HG02623 (cell line): ENCODE results near the gene LTF.
"Not testable (repeated sequence)": the region's sequence is repeated elsewhere in the genome, so short reads cannot be mapped to it uniquely, and the experiment has no call there.

ENCODE experiments used
- ATAC-seq: cut with Tn5 transposase; IDR thresholded peaks from one replicate; pipeline ENCODE4 v1.9.1; 2021; ENCODE audit warnings: moderate library complexity; ENCODE audit not compliant: unreplicated experiment

The LTF gene

DNA sequence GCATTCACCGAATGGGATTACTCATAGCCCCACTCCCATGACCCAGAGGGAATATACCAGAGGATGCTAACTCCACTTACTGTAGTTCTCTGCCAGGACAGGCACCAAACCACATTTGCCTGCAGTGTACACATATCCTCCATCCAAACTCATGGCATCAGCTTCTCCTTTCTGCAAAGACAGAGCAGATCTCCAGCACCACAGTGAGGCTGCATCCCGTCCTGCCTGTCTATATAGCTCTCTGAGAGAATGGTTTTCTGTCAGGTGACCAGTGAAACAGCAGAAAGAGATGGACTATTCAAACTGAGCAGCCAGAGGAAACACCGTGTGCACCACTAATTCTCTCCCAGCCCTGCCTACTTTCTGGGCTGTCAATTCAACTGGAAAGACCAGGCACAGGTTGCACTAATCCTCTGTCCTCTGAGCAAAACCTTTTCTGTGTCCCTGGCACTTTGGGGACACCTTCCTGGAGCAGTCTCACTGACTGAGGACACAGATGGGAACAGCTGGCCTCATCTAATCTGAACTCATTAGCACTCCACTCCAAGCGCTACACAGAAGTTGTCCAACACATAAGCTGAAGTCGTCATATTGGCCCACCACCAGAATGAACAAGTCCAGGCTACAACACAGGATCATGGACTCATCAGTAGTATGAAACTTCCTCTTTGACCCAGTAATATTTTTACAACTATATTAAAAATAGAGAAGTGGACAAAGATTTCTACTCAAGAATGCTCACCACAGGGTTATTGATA lies 17.3 kb downstream of the LTF start:
- no peak for ATAC-seq

DNA sequence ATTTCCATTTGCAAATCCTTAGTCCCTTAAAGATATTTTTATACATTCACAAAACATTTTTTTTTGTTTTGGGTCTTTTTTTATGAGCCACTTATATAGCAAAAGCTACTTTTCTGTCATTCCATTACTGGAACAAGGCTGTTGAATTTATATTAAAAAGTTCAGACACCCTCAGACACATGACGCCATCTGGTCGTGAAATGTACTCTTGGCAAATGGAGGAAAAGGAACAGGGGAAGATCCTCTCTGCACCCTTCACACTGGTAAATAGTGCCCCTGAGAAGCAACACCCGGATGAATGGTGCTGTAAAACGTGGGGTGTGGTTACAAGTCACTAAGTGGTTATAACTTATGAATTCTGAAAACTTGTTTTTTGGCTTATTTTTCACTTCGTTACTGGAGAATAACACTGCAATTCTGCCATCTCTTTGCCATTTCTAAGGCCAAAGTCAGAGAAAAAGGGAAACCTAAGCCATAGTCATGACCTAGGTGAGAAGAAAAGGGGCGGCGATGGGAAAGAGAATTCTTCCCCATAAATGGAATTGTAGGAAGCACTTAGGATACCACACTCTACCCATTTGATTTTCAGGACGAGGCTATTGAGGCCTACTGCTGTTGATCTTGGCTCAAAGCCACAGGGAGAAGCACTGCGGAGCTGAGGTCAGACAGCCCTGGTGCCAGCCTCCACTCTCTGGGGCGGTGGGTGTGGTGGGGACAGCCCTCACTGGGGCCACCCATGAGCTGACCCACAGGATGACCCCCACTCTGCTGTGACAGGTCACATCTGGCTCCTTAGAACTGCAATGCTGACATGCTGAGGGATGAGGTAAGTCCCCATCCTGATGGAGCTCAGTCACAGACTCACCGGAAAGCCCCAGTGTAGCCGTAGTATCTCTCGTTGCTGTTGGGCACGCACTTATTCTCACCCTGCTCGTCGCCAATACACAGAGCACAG lies 21.9 kb downstream of the LTF start:
- ATAC-seq = no peak

GRCh38 chr3:46440531-46441294 lies 24.0 kb downstream of the LTF start:
- ATAC-seq = no peak

GRCh38 chr3:46438831-46439230 lies 25.9 kb downstream of the LTF start:
- no peak for ATAC-seq

DNA sequence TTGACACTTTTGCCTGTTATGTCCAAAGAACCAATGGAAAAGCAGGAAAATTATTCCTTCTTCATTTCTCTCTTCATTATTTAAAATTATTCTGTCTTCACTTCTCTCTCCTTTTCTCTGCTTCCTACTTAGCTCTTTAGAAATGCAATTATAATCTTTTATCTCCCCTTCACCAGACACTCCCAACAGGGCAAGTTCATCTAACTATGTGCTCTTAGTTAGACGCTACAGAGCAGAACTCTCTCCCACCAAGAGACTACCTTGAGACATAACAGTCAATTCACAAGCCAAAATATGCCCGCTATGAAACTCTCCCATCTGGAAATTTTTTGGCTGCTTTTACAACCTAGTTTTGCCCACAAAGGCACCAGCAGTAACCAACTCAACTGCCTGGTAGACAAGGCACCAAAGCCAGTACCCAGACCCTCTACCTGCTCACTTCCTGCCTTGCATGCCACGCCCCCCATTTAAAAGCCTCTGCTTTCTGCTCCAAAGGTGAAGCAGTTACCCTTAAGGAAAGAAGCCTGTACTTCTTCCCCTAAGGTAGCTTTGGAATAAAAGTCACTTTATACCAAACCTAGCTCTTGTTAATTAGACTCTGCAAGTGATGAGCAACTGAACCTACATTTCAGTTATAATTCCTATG lies 29.5 kb downstream of the LTF start:
- no peak for ATAC-seq

GRCh38 chr3:46433841-46434240 lies 30.9 kb downstream of the LTF start:
- ATAC-seq = no peak

DNA sequence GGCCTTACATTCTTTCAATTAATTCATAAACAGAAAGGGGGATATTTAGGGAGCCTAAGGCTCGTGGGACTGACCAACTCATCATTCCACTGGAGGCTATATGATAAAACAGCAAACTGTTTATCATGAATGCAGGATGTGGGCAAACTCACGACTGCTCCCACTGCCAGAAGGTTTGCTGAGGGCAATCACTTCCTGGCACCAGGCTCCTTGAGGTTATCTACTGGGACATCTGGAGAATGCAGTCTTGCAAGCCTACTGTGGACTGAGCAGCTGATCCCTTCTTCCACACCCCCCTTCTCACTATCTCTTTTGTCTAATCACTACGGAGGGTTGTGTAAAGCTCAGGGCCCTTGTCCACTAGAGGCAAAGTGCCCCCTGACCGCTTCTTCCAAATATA lies 31.6 kb downstream of the LTF start:
- ATAC-seq = not testable (repeated sequence)

DNA sequence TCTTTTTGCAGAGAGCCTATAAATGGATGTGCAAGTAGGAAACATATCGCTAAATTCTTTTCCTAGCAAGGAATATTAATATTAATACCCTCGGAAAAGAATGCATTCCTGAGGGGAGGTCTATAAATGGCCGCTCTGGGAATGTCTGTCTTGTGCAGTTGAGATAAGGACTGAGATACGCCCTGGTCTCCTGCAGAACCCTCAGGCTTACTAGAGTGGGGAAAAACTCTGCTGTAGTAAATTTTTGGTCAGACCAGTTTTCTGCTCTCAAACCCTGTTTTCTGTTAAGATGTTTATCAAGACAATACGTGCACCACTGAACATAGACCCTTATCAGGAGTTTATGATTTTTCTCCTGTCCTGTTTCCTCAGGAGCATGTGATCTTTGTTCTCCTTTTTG lies 32.8 kb downstream of the LTF start:
- ATAC-seq = not testable (repeated sequence)

DNA sequence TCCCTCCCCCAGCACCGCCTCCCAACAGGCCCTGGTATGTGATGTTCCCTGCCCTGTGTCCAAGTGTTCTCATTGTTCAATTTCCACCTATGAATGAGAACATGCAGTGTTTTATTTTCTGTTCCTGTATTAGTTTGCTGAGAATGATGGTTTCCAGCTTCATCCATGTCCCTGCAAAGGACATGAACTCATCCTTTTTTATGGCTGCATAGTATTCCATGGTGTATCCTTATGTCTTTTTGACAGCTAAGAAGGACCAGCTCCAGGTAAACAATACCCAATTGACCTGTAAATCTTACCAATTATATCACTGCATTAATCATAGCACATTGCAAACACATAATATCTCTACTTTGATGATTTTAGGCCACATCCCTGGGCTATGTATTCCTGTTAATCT lies 33.8 kb downstream of the LTF start:
- ATAC-seq = not testable (repeated sequence)

GRCh38 chr3:46429671-46430070 lies 35.0 kb downstream of the LTF start:
- no peak for ATAC-seq

DNA sequence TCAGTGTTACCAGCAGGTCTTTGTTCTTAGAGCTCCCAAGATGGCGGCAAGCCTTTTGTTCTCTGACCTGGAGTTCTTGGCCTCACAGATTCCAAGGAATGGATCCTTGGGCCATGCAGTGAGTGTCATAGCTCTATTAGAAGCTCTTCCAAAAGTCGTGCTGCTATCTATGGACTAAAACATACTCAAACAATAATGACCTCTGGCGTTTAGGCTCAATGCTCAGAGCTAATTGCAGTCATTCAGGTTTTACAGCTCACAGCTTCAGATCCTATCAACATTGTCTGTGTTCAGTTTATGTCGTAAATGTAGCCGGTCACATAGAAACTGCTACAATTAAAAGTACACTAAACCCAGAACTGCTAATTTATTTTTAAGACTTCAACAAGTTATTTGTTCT lies 35.5 kb downstream of the LTF start:
- ATAC-seq = no peak

- no peak for ATAC-seq
These were observed 36.5 kb downstream of the LTF start for GRCh38 chr3:46427916-46428833.

- ATAC-seq = not testable (repeated sequence)
These were observed 37.3 kb downstream of the LTF start for GRCh38 chr3:46427404-46427803.

- ATAC-seq = not testable (repeated sequence)
These were observed 38.2 kb downstream of the LTF start for GRCh38 chr3:46426476-46426875.

DNA sequence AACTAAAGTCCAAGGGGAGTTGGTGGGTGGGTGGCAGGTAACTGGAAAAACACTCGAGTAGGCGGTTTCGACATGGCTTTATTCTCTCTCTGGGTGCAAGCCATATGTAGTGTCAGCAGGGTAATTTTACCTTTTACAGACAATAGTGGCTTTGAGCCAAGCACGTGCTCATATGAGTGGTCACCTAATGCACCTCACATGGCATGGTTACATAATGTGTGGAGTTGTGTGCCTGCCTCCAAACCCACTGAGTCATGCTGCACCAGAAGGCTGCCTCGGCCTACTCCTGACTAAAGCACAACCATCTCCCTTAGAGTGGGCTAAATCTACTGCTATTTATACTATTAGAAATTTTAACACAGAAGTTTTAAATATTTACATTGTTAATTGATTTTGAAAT lies 41.1 kb downstream of the LTF start:
- ATAC-seq = no peak

DNA sequence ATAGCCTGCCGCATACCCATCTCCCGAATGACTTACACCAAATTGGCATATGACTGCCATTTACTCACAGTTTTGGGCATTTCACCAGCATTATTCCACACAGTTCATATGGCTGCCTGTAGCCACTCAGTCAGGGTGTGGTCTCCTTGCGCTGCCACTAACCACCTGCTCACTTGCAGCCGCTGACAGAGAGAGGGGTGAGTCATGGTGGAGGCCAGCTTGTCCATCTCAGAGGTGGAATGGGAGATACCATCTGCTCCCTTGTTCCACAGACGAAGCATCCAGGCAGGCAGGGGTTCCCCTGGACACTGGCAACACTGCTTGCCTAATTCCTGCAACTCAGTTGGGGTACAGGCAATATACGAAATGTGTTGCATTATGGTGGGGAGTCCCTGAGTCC lies 42.1 kb downstream of the LTF start:
- ATAC-seq = no peak

GRCh38 chr3:46420931-46421330 lies 43.8 kb downstream of the LTF start:
- no peak for ATAC-seq

DNA sequence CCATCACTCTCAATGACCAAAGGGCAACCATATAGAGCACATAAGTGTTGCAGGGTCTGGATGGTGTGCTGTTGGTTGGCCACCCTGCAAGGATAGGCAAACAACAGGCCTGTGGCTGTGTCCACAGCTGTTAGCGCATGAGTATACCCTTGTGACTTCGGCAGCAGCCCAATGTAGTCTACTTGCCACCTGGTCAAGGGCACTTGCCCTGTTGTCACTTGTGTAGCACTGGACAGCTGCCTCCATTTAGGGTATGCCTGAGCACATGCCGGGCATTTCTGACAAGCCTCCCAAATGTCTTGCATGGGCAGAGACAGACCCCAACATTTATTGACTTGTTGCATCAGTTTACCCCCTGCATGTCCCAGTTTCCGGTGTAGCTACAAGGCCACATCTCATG lies 44.9 kb downstream of the LTF start:
- ATAC-seq = no peak

DNA sequence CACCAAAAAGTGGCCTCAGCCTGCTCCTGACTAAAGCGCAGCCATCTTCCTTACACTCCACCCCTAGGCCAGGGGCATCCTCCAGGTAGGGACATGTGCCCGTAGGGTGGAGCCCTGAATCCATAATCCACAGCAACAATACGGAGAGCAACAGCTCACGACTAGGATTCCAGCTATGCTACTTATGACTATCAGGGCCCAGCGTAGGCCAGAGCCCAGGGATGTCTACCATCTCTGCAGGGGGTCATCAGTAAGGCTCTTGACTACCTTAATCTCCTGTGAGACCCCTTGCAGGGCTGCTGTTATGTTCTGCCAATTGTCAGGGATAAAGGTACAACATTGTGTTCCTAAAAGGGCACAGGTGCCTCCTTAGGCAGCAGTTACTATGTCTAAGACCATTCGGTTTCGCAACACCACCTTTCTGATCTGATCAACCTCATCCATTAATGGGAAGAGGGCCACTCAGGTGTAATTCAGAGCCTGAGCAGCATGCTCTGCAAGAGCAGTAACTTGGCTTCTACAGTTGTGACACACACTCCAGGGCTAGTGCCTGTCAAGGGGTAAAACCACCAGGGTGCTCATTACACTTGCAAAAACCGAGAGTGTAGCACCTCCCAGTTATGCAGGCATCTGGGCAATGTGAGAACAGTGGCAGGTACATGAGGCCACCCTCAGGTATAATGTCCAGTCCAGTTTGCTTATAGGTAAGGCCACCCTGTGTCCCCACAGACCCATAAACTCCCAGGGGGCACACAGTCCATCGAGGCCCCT lies 46.7 kb downstream of the LTF start:
- ATAC-seq = no peak
